K562 (cell line): Measurements from ENCODE around the gene CCDC93.

ENCODE experiments used
- BMI1 ChIP-seq: fragments of 150-350 bp; IDR thresholded peaks from 2 replicates; pipeline ENCODE4 v1.6.1; 2014; ENCODE audit warnings: low read length
- CBX5 ChIP-seq: IDR thresholded peaks from 2 replicates; pipeline ENCODE4 v1.6.1; 2014; ENCODE audit warnings: low read depth, borderline replicate concordance
- EZH2 ChIP-seq: IDR thresholded peaks from 2 replicates; pipeline ENCODE4 v1.6.1; 2012; ENCODE audit warnings: low read depth, mild to moderate bottlenecking, inconsistent platforms, low read length, borderline replicate concordance
- FOXM1 ChIP-seq, 2 experiments: fragments of 450-650 bp in 1 of 2; sonication (generic) in 1 of 2; formaldehyde crosslinking in 1 of 2; IDR thresholded peaks; 2 replicates each; pipeline versions ENCODE4 v1.6.1 to v1.9.0; 2017 to 2022; ENCODE audit warnings: low read depth in 2 of 2, mild to moderate bottlenecking in 2 of 2, missing genetic modification reagents in 1 of 2, moderate library complexity in 1 of 2
- MAFK ChIP-seq: IDR thresholded peaks from 2 replicates; pipeline ENCODE4 v1.6.1; 2011; ENCODE audit warnings: low read length, improper control_type of control experiment
- MXI1 ChIP-seq: IDR thresholded peaks from 2 replicates; pipeline ENCODE4 v1.6.1; 2011; ENCODE audit warnings: low read depth, mild to moderate bottlenecking, improper control_type of control experiment, low read length
- PRDM10 ChIP-seq: fragments of 450-650 bp; IDR thresholded peaks from 2 replicates; pipeline ENCODE4 v1.6.1; 2018; ENCODE audit not compliant: partially characterized antibody
- RBFOX2 ChIP-seq: fragments of 200-400 bp; formaldehyde crosslinking; IDR thresholded peaks from 2 replicates; pipeline ENCODE4 v1.6.1; 2017; ENCODE audit warnings: low read depth, mild to moderate bottlenecking, low read length, moderate library complexity
- SP1 ChIP-seq: sonication (generic); formaldehyde crosslinking; IDR thresholded peaks from 2 replicates; pipeline ENCODE4 v1.8.1; 2022; ENCODE audit warnings: mild to moderate bottlenecking, missing genetic modification reagents
- TAF1 ChIP-seq: IDR thresholded peaks from 2 replicates; pipeline ENCODE4 v1.6.1; 2011; ENCODE audit warnings: mild to moderate bottlenecking, low read length, moderate library complexity; ENCODE audit not compliant: insufficient read depth, control insufficient read depth, severe bottlenecking; ENCODE audit errors: extremely low read depth
- ZBTB1 ChIP-seq: sonication (generic); formaldehyde crosslinking; IDR thresholded peaks from 2 replicates; pipeline ENCODE4 v1.8.1; 2023; ENCODE audit warnings: missing genetic modification reagents, low read depth, mild to moderate bottlenecking, borderline replicate concordance
- ZNF263 ChIP-seq: sonication (generic); formaldehyde crosslinking; IDR thresholded peaks from 2 replicates; pipeline ENCODE4 v1.8.0; 2022; ENCODE audit warnings: mild to moderate bottlenecking, missing genetic modification reagents, borderline replicate concordance
- ZNF79 ChIP-seq: fragments of 250-450 bp; sonication (Bioruptor Pico); IDR thresholded peaks from 2 replicates; pipeline ENCODE4 v1.4.0; 2020; ENCODE audit warnings: low read depth, mild to moderate bottlenecking, moderate library complexity
- ZNF830 ChIP-seq: fragments of 250-450 bp; sonication (Bioruptor Pico); IDR thresholded peaks from 2 replicates; pipeline ENCODE4 v1.5.0; 2021; ENCODE audit warnings: mild to moderate bottlenecking

- TF ChIP-seq ZNF79 (CRISPR knock-in tag) (no peak), MAFK (no peak), RBFOX2 (no peak), SP1 (no peak), TAF1 (no peak), CBX5 (no peak), MXI1 (no peak), PRDM10 (no peak), EZH2 (no peak), ZBTB1 (no peak), FOXM1 (IDR thresholded peaks at IDR 0.05; ENCODE audit: low read depth) (no peak), FOXM1 (CRISPR knock-in tag; IDR thresholded peaks at IDR 0.05; ENCODE audit: low read depth) (no peak), ZNF263 (CRISPR knock-in tag) (no peak), BMI1 (no peak), ZNF830 (CRISPR knock-in tag) (no peak)
Observed at GRCh38 chr2:117917223-117917917, 96.5 kb downstream of the CCDC93 start.
